Measurements from ENCODE around the gene FBXL16. TPM values are rescaled to one million over a fixed set of nuclear protein-coding genes. Genes with fewer than 3 reads are reported as not detected.

FBXL16 gene
- polyA plus RNA-seq, 2 donors = 8.0 to 13.0 TPM

DNA sequence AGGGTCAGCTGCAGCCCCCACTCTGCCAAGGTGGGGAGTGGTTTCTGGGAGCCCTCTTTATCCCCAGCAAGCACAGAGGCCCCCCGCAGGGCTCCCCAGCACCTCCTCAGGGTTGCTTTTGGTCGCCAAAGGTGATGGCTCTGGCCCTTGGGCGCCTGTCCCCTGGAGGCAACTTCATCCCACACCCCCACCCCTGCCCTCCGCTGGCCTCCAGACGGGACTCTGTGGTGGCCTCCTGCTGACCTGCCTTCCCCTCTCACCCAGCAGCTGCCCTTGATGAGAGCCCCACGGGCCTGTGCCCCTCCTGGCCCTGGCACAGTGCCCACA lies 45.5 kb downstream of the FBXL16 start:
- WGBS, 2 donors = 66 to 69% methylated on average over 6 of the region's 6 CpGs
- Histone ChIP-seq H3K27me3 (ENCODE audit: control insufficient read depth in 1 of 2, insufficient read depth in 2 of 2, low read length in 2 of 2) (no peaks in the 10 kb centered on the region), H3K27ac (ENCODE audit: low read depth in 2 of 2, low read length in 1 of 2) (peak overlapping the region in 1 of 2 donors; percentile 29), H3K4me1 (ENCODE audit: control insufficient read depth in 2 of 2, insufficient read depth in 2 of 2, low read length in 1 of 2) (peaks cover 0 to 3% of the 10 kb centered on the region in 2 donors), H3K4me3 (ENCODE audit: low read depth in 1 of 2, low read length in 2 of 2) (no peak overlapping the region), H3K9me3 (ENCODE audit: control insufficient read depth in 2 of 2, insufficient read depth in 1 of 2, low read depth in 1 of 2, low read length in 1 of 2) (no peaks in the 10 kb centered on the region), H3K36me3 (ENCODE audit: control insufficient read depth in 2 of 2, insufficient read depth in 2 of 2, low read length in 1 of 2) (peaks cover 0 to 18% of the 10 kb centered on the region in 2 donors)

- Histone ChIP-seq H3K36me3 (ENCODE audit: control insufficient read depth in 2 of 2, insufficient read depth in 2 of 2, low read length in 1 of 2) (peaks cover 0 to 18% of the 10 kb centered on the region in 2 donors), H3K4me1 (ENCODE audit: control insufficient read depth in 2 of 2, insufficient read depth in 2 of 2, low read length in 1 of 2) (peaks cover 0 to 3% of the 10 kb centered on the region in 2 donors), H3K9me3 (ENCODE audit: control insufficient read depth in 2 of 2, insufficient read depth in 1 of 2, low read depth in 1 of 2, low read length in 1 of 2) (no peaks in the 10 kb centered on the region), H3K4me3 (ENCODE audit: low read depth in 1 of 2, low read length in 2 of 2) (no peak overlapping the region), H3K27ac (ENCODE audit: low read depth in 2 of 2, low read length in 1 of 2) (no peak overlapping the region), H3K27me3 (ENCODE audit: control insufficient read depth in 1 of 2, insufficient read depth in 2 of 2, low read length in 2 of 2) (no peaks in the 10 kb centered on the region)
- 87 to 89% methylated on average over 19 to 20 of the region's 20 CpGs for WGBS, 2 donors
Measured at GRCh38 chr16:659618-660017, 46.0 kb downstream of the FBXL16 start.

GRCh38 chr16:658679-659571 lies 46.7 kb downstream of the FBXL16 start:
- WGBS, 2 donors = 89 to 90% methylated on average over 34 to 35 of the region's 35 CpGs
- Histone ChIP-seq H3K27me3 (ENCODE audit: control insufficient read depth in 1 of 2, insufficient read depth in 2 of 2, low read length in 2 of 2) (no peaks in the 10 kb centered on the region), H3K4me3 (ENCODE audit: low read depth in 1 of 2, low read length in 2 of 2) (no peak overlapping the region), H3K9me3 (ENCODE audit: control insufficient read depth in 2 of 2, insufficient read depth in 1 of 2, low read depth in 1 of 2, low read length in 1 of 2) (no peaks in the 10 kb centered on the region), H3K27ac (ENCODE audit: low read depth in 2 of 2, low read length in 1 of 2) (no peak overlapping the region), H3K36me3 (ENCODE audit: control insufficient read depth in 2 of 2, insufficient read depth in 2 of 2, low read length in 1 of 2) (peaks cover 0 to 18% of the 10 kb centered on the region in 2 donors), H3K4me1 (ENCODE audit: control insufficient read depth in 2 of 2, insufficient read depth in 2 of 2, low read length in 1 of 2) (peaks cover 0 to 3% of the 10 kb centered on the region in 2 donors)

DNA sequence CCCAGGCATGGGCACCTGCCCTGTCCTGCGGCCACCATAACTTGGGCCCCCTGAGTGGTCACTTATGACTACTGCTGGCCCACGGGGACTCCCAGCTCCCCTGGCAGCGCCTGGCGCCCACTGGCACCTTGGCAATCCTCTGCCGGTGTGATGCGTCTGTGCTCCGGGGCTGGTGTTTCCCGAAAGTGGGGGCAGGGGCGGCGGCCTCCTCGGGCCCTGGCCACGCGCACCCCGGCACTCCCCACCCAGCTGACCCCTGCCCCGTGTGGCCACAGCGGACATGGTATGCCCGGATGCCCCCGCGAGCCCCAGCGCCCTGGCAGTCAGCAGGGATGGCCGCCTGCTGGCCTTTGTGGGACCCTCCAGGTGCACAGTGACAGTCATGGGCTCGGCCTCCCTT lies 48.1 kb downstream of the FBXL16 start:
- Histone ChIP-seq H3K4me3 (ENCODE audit: low read depth in 1 of 2, low read length in 2 of 2) (no peak overlapping the region), H3K9me3 (ENCODE audit: control insufficient read depth in 2 of 2, insufficient read depth in 1 of 2, low read depth in 1 of 2, low read length in 1 of 2) (no peaks in the 10 kb centered on the region), H3K27me3 (ENCODE audit: control insufficient read depth in 1 of 2, insufficient read depth in 2 of 2, low read length in 2 of 2) (no peaks in the 10 kb centered on the region), H3K4me1 (ENCODE audit: control insufficient read depth in 2 of 2, insufficient read depth in 2 of 2, low read length in 1 of 2) (peaks cover 0 to 3% of the 10 kb centered on the region in 2 donors), H3K36me3 (ENCODE audit: control insufficient read depth in 2 of 2, insufficient read depth in 2 of 2, low read length in 1 of 2) (peaks cover 0 to 23% of the 10 kb centered on the region in 2 donors), H3K27ac (ENCODE audit: low read depth in 2 of 2, low read length in 1 of 2) (no peak overlapping the region)
- 92 to 93% methylated on average over 22 of the region's 22 CpGs for WGBS, 2 donors

DNA sequence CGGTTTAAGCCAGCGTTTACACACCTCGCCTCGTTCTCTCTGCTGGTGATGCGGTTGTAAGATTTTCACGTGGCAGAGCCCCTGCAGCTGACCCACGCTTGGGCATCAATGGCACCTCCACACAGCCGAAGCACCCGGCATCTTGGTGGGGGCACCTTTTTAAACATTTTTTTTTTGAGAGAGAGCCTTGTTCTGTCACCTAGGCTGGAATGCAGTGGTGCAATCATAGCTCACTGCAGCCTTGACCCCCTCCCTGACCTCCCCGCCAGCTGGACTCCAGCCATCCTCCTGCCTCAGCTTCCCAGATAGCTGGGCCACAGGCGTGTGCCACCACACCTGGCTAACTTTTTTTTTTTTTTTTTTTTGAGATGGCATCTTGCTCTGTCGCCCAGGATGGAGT lies 51.6 kb downstream of the FBXL16 start:
- Histone ChIP-seq H3K36me3 (ENCODE audit: control insufficient read depth in 2 of 2, insufficient read depth in 2 of 2, low read length in 1 of 2) (peaks cover 0 to 23% of the 10 kb centered on the region in 2 donors), H3K27me3 (ENCODE audit: control insufficient read depth in 1 of 2, insufficient read depth in 2 of 2, low read length in 2 of 2) (no peaks in the 10 kb centered on the region), H3K27ac (ENCODE audit: low read depth in 2 of 2, low read length in 1 of 2) (no peak overlapping the region), H3K4me1 (ENCODE audit: control insufficient read depth in 2 of 2, insufficient read depth in 2 of 2, low read length in 1 of 2) (peaks cover 4 to 8% of the 10 kb centered on the region in 2 donors), H3K4me3 (ENCODE audit: low read depth in 1 of 2, low read length in 2 of 2) (no peak overlapping the region), H3K9me3 (ENCODE audit: control insufficient read depth in 2 of 2, insufficient read depth in 1 of 2, low read depth in 1 of 2, low read length in 1 of 2) (no peaks in the 10 kb centered on the region)
- 92 to 93% methylated on average over 12 of the region's 12 CpGs for WGBS, 2 donors

DNA sequence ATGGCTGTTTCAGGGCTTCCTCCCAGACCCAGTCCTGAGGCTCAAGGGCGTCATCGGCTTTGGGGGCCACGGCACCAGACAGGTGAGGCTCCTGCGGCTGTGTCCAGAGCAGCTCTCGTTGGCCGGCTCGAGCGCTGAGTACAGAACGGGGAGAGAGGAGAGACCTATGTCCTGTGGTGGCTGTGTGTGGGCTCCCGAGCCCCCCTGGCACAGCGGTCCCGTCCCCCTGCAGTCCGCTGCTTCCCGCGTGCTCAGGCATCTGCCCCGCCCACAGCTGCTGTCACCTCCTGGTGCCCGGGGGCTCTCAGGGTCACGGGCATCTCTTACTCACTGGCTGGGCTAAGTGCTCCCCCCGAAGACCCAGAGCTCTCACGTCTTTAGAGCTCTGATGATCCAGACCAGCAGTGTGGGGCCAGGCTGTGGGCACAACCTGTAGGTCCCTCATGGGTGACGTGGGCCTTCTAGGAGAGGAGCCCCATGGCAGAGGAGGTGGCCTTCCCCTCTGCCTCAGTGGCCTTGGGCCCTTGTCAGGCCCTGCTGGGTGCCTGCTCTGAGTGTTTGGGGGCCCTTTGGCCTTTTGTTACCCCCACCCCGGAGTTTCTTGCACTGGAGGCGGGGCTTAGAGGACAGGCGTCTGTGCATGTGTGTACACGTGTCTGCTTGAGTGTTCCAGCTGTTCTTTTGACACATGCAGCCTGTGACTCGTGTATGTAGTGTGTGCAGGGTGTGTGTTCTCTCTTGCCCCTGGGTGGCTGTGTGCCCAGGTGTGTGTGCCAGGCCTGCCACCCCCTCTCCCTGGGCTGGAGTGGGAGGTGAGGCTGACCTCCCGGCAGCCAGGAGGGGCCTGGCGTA lies 52.9 kb downstream of the FBXL16 start:
- H3K27me3 ChIP-seq (ENCODE audit: control insufficient read depth in 1 of 2, insufficient read depth in 2 of 2, low read length in 2 of 2) = no peaks in the 10 kb centered on the region
- H3K4me3 ChIP-seq (ENCODE audit: low read depth in 1 of 2, low read length in 2 of 2) = no peak overlapping the region
- H3K27ac ChIP-seq (ENCODE audit: low read depth in 2 of 2, low read length in 1 of 2) = no peak overlapping the region
- WGBS, 2 donors = 76 to 84% methylated on average over 19 to 28 of the region's 28 CpGs
- peaks cover 9 to 14% of the 10 kb centered on the region in 2 donors for H3K4me1 ChIP-seq (ENCODE audit: control insufficient read depth in 2 of 2, insufficient read depth in 2 of 2, low read length in 1 of 2)
- peaks cover 0 to 15% of the 10 kb centered on the region in 2 donors for H3K36me3 ChIP-seq (ENCODE audit: control insufficient read depth in 2 of 2, insufficient read depth in 2 of 2, low read length in 1 of 2)
- H3K9me3 ChIP-seq (ENCODE audit: control insufficient read depth in 2 of 2, insufficient read depth in 1 of 2, low read depth in 1 of 2, low read length in 1 of 2) = no peaks in the 10 kb centered on the region

- Histone ChIP-seq H3K9me3 (ENCODE audit: control insufficient read depth in 2 of 2, insufficient read depth in 1 of 2, low read depth in 1 of 2, low read length in 1 of 2) (no peaks in the 10 kb centered on the region), H3K27me3 (ENCODE audit: control insufficient read depth in 1 of 2, insufficient read depth in 2 of 2, low read length in 2 of 2) (no peaks in the 10 kb centered on the region), H3K4me3 (ENCODE audit: low read depth in 1 of 2, low read length in 2 of 2) (no peak overlapping the region), H3K4me1 (ENCODE audit: control insufficient read depth in 2 of 2, insufficient read depth in 2 of 2, low read length in 1 of 2) (peaks cover 15 to 19% of the 10 kb centered on the region in 2 donors), H3K27ac (ENCODE audit: low read depth in 2 of 2, low read length in 1 of 2) (no peak overlapping the region), H3K36me3 (ENCODE audit: control insufficient read depth in 2 of 2, insufficient read depth in 2 of 2, low read length in 1 of 2) (peaks cover 0 to 15% of the 10 kb centered on the region in 2 donors)
- 81 to 89% methylated on average over 22 of the region's 22 CpGs for WGBS, 2 donors
Measured at GRCh38 chr16:651844-652243, 53.8 kb downstream of the FBXL16 start.

GRCh38 chr16:649631-650030 lies 56.0 kb downstream of the FBXL16 start:
- Histone ChIP-seq H3K4me1 (ENCODE audit: control insufficient read depth in 2 of 2, insufficient read depth in 2 of 2, low read length in 1 of 2) (peaks cover 15 to 19% of the 10 kb centered on the region in 2 donors), H3K27me3 (ENCODE audit: control insufficient read depth in 1 of 2, insufficient read depth in 2 of 2, low read length in 2 of 2) (no peaks in the 10 kb centered on the region), H3K27ac (ENCODE audit: low read depth in 2 of 2, low read length in 1 of 2) (no peak overlapping the region), H3K9me3 (ENCODE audit: control insufficient read depth in 2 of 2, insufficient read depth in 1 of 2, low read depth in 1 of 2, low read length in 1 of 2) (no peaks in the 10 kb centered on the region), H3K4me3 (ENCODE audit: low read depth in 1 of 2, low read length in 2 of 2) (peak overlapping the region; percentile 62 to 83), H3K36me3 (ENCODE audit: control insufficient read depth in 2 of 2, insufficient read depth in 2 of 2, low read length in 1 of 2) (peaks cover 0 to 5% of the 10 kb centered on the region in 2 donors)
- WGBS, 2 donors = 2% methylated on average over 34 to 44 of the region's 44 CpGs

DNA sequence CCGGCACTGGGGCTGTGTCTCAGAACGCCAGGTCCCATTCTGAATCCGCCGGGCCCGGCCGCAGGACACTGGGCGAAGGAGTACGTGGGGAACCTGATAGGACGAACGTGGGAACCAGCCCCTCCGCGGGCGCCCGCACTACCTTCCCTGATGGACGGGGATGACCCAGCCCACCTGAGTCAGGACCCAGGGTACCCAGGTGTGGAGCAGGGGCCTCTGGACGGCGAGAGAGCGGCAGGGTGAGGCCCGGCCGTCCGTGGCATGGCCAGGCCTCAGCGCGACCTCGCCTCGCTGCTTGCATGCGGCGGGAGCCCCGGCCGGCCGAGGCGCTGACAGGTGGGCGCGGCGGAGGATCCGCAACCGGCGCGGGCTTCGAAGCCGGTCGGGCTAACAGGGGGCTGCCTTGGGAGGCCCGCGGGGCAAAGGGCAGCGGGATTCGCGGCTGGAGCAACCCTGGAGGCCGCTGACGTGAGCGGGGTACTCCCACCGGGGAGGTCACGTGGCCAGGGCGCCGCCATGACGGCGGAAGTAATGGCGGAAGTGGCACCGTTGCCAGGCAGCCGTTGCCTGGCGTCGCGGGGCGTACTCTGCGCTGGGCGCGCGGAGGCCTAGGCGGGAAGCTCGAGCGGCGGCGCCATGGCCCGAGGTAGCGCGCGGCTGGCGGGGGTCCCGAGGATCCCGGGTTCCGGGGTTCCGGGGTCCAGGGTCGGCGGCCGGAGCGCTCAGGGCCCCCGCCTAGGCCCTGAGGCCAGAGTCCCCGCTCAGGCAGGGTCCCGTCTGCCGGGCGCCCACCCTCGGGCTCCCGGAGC lies 56.6 kb downstream of the FBXL16 start, which contains the start of gene WDR90:
WDR90 (plus strand) TSS at position 585 of the 809 bp plus-strand sequence; CDS start at position 637, 52 bp downstream.
- 1% methylated on average over 73 to 91 of the region's 91 CpGs for WGBS, 2 donors
- H3K27me3 ChIP-seq (ENCODE audit: control insufficient read depth in 1 of 2, insufficient read depth in 2 of 2, low read length in 2 of 2) = no peaks in the 10 kb centered on the region
- peaks cover 0 to 5% of the 10 kb centered on the region in 2 donors for H3K36me3 ChIP-seq (ENCODE audit: control insufficient read depth in 2 of 2, insufficient read depth in 2 of 2, low read length in 1 of 2)
- peak within 1 kb of the TSS; percentile 62 to 83 for H3K4me3 ChIP-seq (ENCODE audit: low read depth in 1 of 2, low read length in 2 of 2)
- H3K4me1 ChIP-seq (ENCODE audit: control insufficient read depth in 2 of 2, insufficient read depth in 2 of 2, low read length in 1 of 2) = peaks cover 15 to 19% of the 10 kb centered on the region in 2 donors
- H3K9me3 ChIP-seq (ENCODE audit: control insufficient read depth in 2 of 2, insufficient read depth in 1 of 2, low read depth in 1 of 2, low read length in 1 of 2) = no peaks in the 10 kb centered on the region
- peak within 1 kb of the TSS; percentile 87 to 90 for H3K27ac ChIP-seq (ENCODE audit: low read depth in 2 of 2, low read length in 1 of 2)
